GM13977 (cell line): Measurements from ENCODE around the gene SERINC1.

ENCODE experiments used
- DNase-seq: peaks from one replicate; pipeline ENCODE4 v3.0.0; 2012; ENCODE audit warnings: low spot score
- CTCF ChIP-seq: IDR thresholded peaks from 2 replicates; pipeline ENCODE4 v1.5.1; 2012; ENCODE audit warnings: mild to moderate bottlenecking, control low read depth; ENCODE audit not compliant: insufficient read depth; ENCODE audit errors: extremely low read depth, missing control alignments
- in situ Hi-C: fragments of 300-500 bp; cut with MboI; formaldehyde crosslinking; loops from one replicate; pipeline ENCODE4 v1.12.0; 2022; ENCODE audit warnings: low sequenced_read_pairs, low pct_unique_long_range_greater_than_20kb, mixed read lengths, inconsistent platforms; ENCODE audit not compliant: unreplicated experiment

Gene SERINC1

GRCh38 chr6:122399055-122399347, 72.6 kb downstream of the SERINC1 start:
- in situ Hi-C loops, result no loop called here
- TF ChIP-seq CTCF, result no peak
- DNase-seq, result no peak

- in situ Hi-C loops, result no loop called here
- no peak for TF ChIP-seq CTCF
- DNase-seq, result no peak
Observed at GRCh38 chr6:122394016-122394415, 77.6 kb downstream of the SERINC1 start.

- TF ChIP-seq CTCF, result no peak
- in situ Hi-C loops, result no loop called here
- no peak for DNase-seq
Observed at GRCh38 chr6:122393351-122393896, 78.2 kb downstream of the SERINC1 start.
